SH-SY5Y (cell line): ENCODE data around the gene PAMR1.

ENCODE experiments used
- GATA2 ChIP-seq: IDR thresholded peaks from 2 replicates; pipeline ENCODE4 v1.6.1; 2011; ENCODE audit warnings: mild to moderate bottlenecking, low read depth, low read length
- GATA3 ChIP-seq: IDR thresholded peaks from 2 replicates; pipeline ENCODE4 v1.6.1; 2011; ENCODE audit warnings: low read depth, mild to moderate bottlenecking, low read length, moderate library complexity

- TF ChIP-seq GATA2 = peak; percentile 95
- peak; percentile 94 for TF ChIP-seq GATA3
Observed at GRCh38 chr11:35529971-35530495, 4.6 kb upstream of the PAMR1 start.
